RCC 7860 (cell line): ENCODE measurements around the gene CNPY2.
"Not testable (repeated sequence)": the region's sequence is repeated elsewhere in the genome, so short reads cannot be mapped to it uniquely, and the experiment has no call there.

Experiments
- DNase-seq: peaks from one replicate; pipeline ENCODE4 v3.0.0-alpha.2; 2015; ENCODE audit warnings: low spot score
- FAIRE-seq: peaks from 2 replicates; lab custom pipeline; 2012; peaks lifted over from hg19 to GRCh38; lab: Jason Lieb, UNC

CNPY2 gene

GRCh38 chr12:56315622-56316473 lies at the start of gene CNPY2:
Gene CNPY2 (minus strand): TSS chr12:56315988. CDS start chr12:56315217, 771 bp downstream.
- DNase-seq (peak; percentile 97), FAIRE-seq (peak; percentile 81)

DNA sequence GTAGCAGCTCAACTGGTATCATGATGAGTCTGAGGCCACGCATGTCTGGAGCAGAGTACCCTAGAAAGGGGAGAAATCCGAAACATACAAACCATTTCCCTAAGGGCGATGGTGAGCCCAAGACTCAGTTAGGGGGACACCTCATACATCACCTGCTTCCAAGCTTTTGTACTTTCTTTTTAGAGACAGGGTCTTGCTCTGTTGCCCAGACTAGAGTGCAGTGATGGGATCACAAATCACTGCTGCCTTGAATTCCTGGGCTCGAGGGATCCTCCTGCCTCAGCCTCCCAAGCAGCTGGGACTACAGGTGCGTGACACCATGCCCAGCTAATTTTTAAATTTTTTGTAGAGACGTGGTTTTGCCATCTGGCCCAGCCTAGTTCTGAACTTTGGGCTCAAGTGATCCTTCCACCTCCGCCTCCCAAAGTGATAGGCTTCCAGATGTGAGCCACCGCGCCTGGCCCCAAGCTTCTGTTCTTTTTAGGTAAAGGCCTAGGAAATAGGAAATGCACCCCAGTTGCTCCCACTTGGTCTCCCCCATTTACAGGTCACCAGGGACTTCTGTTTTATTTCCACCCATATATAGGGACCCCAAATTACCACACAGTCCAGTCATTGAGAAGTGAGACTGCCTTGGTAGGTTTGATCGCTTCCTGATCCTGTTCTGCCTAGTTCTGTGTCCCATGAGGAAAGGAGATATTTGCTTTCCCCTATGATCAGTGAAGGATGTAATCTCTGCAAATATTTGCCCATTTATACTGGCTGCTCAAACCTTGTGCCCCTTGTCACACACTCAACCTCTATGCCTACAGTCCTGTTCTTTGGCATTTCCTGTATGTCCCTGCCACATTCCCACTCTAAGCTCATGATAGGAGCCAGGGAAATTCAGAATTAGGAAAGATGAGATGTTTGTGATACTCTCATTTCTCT lies 46.6 kb upstream of the CNPY2 start, which contains the start of gene APOF:
TSS of gene APOF (minus strand) at position 728 of the 930 bp plus-strand sequence. CDS start at position 616, 112 bp downstream.
- no peak for FAIRE-seq
- no peak for DNase-seq

DNA sequence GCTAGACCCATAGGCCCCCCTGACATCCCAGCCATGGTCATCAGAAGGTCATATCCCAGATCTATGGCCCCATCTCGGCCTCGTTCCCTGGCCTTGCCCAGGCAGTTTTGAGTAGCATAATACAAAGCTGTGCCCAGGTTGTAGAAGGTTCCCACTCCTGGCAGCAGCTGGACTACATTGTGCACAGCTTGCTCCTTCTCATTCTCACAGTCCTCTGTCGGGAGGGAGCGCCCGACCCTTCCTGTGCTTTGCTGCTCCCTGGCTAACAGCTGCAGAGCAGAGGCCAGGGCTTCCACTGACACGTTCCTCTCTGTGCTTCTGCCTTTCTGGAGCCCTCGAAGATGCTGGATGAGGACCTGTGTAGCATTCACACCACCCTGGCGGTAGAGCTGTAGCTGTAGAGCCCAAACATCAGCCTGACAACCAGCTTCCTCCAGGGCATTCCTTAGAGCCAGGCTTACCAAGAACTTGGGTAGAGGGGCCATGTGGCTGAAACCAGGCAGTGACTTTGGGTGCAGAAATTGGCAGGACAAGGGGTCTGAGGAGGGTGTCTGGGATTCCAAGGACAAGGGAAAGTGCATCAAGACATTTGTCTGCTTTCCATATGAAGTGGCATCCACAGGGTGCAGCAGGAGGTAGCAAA lies 45.8 kb upstream of the CNPY2 start:
- DNase-seq, result no peak
- FAIRE-seq, result no peak

- FAIRE-seq (peak; percentile 95), DNase-seq (peak; percentile 98)
These were observed 44.3 kb upstream of the CNPY2 start, which contains the start of gene STAT2 for GRCh38 chr12:56359851-56360767. Gene STAT2 (minus strand): TSS chr12:56360107. CDS start chr12:56356571, 3,536 bp downstream.

DNA sequence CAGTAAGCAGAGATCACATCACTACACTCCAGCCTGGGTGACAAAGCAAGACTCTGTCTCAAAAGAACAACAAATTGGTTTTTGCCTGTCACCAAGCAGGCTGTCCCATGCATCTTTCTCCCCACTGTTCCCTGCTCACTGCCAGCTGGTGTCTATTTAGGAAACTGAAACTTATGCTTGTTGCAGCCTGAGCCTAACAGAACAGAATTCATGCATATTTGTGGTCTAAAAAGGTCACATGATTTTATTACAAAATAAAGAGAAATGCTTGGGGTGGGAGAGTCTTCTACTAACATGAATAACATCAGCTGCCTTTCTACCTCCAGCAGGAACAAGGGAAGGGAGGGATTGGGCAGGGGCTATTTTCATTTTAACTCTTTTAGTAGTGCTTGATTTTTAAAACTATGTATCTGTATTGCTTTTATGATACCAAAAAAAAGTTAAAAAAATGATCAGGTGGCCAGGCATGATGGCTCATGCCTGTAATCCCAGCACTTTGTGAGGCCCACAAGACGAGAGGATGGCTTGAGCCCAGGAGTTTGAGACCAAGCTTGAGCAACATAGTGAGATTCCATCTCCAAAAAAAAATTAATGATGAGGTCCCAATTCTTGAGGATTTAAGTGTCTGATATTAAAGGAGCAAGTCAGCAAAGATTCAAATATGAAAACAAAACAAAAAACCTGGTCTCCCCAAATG lies 43.2 kb upstream of the CNPY2 start:
- FAIRE-seq (no peak), DNase-seq (peak; percentile 51)

DNA sequence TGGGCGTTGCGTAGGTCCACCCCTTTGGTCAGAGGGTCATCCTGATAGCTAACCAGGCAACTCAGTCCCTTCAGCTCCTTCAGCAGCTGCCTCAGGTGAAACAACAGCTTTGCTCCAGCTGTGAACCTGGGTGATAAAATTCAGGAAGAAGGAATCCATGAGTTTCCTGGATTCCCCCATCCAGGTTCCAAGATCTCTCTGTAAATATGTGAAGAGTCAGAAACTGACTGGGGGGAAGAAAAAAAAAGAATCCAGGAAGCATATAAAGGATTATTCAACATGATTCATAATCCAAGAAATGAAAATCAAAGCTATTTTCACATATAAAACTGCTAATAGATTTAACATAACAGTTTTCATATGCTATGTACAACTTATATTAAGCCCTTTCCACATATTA lies 35.5 kb upstream of the CNPY2 start:
- FAIRE-seq, result no peak
- DNase-seq, result no peak

DNA sequence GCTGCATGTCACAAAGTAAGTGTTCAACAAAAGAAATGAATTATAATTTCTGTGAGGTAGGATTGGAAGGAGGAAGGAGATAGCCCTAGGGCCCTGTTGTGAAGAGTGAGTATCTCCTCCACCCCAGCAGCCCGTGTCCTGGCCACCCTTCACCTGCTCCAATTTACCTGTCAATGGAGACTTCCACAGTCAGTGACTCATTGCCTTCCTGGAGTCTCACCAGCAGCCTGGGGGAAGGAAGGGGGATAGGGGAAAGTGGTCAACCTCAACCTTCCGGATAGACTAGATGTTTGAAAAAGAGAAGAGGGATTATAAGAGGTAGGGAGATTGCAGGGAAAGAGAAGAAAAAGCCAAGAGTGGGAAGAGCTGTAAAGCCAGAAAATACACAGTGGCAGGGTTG lies 34.9 kb upstream of the CNPY2 start:
- DNase-seq (no peak), FAIRE-seq (no peak)

DNA sequence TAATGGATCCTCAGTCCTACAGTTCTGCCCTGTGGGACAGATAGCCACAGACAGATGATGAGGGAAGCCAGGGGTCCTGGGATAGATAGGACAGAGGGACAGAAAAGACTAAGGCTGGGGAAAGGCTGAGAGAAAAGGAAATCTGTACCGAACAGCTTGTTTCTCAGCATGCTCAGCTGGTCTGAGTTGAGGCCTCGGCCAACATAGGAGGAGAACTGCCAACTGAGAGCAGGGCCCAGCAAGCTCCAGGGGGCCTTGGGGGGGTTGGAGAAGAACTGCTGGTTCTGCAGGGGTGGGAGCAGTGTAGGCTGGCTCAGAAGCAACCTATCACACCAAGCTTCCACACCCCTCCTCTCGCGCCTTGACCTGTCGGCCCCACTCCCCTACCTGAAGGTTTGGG lies 33.0 kb upstream of the CNPY2 start:
- DNase-seq (no peak), FAIRE-seq (no peak)

- FAIRE-seq, DNase-seq: not testable (repeated sequence)
These were observed 31.5 kb upstream of the CNPY2 start for GRCh38 chr12:56347255-56347654.

- DNase-seq, result no peak
- no peak for FAIRE-seq
These were observed 30.9 kb upstream of the CNPY2 start for GRCh38 chr12:56346675-56347074.

GRCh38 chr12:56342290-56342689 lies 26.5 kb upstream of the CNPY2 start:
- FAIRE-seq, DNase-seq: not testable (repeated sequence)

- FAIRE-seq (no peak), DNase-seq (no peak)
These were observed 25.8 kb upstream of the CNPY2 start for GRCh38 chr12:56341616-56342015.

DNA sequence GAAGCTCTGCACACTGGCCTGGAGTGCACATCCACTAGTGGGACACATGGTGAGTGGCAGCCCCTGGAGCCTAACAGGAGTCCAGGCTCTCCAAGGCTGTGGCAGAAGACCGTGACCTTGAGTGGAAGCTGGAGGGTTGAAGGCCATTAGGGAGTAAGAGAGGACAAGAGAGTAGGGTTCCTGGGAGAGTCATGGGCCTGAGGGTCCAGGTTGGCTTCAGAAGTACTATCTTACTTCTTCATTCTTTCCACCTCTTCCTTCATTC lies 23.3 kb upstream of the CNPY2 start:
- FAIRE-seq (no peak), DNase-seq (no peak)

GRCh38 chr12:56338308-56339157 lies 22.7 kb upstream of the CNPY2 start, which contains the start of gene IL23A:
Gene IL23A (plus strand): TSS chr12:56338884. CDS start chr12:56339045, 161 bp downstream.
- FAIRE-seq (no peak), DNase-seq (peak; percentile 49)

- DNase-seq (no peak), FAIRE-seq (no peak)
These were observed 22.0 kb upstream of the CNPY2 start for GRCh38 chr12:56337753-56338251.

DNA sequence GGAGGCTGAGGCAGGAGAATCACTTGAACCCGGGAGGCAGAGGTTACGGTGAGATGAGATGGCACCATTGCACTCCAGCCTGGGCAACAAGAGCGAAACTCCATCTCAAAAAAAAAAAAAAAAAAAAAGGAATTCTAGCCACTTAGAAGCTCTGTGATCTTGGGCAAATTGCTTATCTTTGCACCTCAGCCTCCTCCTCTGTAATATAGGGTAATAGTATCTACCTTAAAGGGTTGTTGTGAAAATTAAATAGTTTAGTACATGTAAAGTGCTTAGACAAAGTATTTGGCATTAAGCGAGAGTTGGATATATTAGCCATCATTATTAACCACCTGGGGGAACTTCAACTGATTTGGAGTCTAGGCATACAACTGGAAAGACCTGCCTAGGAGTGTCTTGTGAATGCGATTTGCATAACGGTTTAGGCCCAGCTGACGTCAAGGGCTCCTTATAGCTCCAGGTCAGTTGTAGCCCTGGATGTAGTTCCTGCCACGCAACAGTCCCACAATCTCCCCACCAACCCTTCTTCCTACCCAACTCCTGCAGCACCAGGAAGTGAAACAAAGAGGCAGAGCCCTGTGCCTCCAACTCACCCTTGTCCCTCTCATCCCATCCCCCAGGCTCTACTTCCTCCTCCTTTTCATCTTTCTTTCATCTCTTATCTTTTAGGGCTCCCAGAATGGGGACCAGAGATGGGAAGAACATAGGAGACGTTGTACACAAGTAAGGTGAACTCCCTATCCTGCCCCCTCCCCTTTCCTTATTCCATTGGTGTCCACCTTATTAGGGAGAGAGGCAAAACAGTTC lies 20.8 kb upstream of the CNPY2 start:
- no peak for FAIRE-seq
- no peak for DNase-seq

- DNase-seq, FAIRE-seq: not testable (repeated sequence)
These were observed 19.7 kb upstream of the CNPY2 start for GRCh38 chr12:56335527-56335926.

DNA sequence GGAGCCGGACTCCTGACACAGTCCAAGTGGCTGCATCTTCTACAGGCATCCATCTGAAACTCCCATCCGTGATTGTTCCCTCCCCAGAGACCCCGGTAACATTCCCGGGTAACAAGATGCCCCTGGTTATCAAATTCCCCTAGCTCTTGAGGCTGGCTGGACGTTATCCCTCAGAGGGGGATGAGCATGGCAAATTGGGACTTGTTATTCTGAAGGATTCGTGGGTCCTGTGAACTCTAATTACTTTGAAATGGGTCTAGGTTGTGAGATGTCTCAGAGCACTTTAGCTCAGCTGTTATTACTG lies 18.7 kb upstream of the CNPY2 start:
- FAIRE-seq (no peak), DNase-seq (no peak)
